Parathyroid adenoma (tissue), 2 donors: ENCODE data around the gene ARPC1B.

Source experiments
- H2AFZ ChIP-seq: fragments of 300-600 bp; sonication (generic); one replicate; pipeline ENCODE4 v1.7.0; 2017; ENCODE audit warnings: antibody characterized with exemption, mild to moderate bottlenecking
- H3K27ac ChIP-seq: fragments of 300-600 bp; sonication (generic); one replicate; pipeline ENCODE4 v1.7.0; 2017
- H3K27me3 ChIP-seq: fragments of 300-600 bp; sonication (generic); one replicate; pipeline ENCODE4 v1.7.0; 2017; ENCODE audit warnings: low read length; ENCODE audit not compliant: control insufficient read depth, insufficient read depth
- H3K36me3 ChIP-seq: fragments of 300-600 bp; sonication (generic); one replicate; pipeline ENCODE4 v1.7.0; 2017; ENCODE audit warnings: low read length; ENCODE audit not compliant: control insufficient read depth, insufficient read depth
- H3K4me1 ChIP-seq: fragments of 300-600 bp; sonication (generic); one replicate; pipeline ENCODE4 v1.7.0; 2017; ENCODE audit warnings: control low read depth
- H3K4me2 ChIP-seq: fragments of 300-600 bp; sonication (generic); one replicate; pipeline ENCODE4 v1.7.0; 2017; ENCODE audit warnings: low read length
- H3K4me3 ChIP-seq: fragments of 300-600 bp; sonication (generic); one replicate; pipeline ENCODE4 v1.7.0; 2017; ENCODE audit warnings: low read depth, low read length
- H3K79me2 ChIP-seq: fragments of 300-600 bp; sonication (generic); one replicate; pipeline ENCODE4 v1.7.0; 2017; ENCODE audit warnings: control low read depth
- H3K9ac ChIP-seq: fragments of 300-600 bp; sonication (generic); one replicate; pipeline ENCODE4 v1.7.0; 2017; ENCODE audit warnings: mild to moderate bottlenecking
- H3K9me3 ChIP-seq: fragments of 300-600 bp; sonication (generic); one replicate; pipeline ENCODE4 v1.7.0; 2017; ENCODE audit warnings: low read length; ENCODE audit not compliant: control insufficient read depth
- TF ChIP-seq, protein P1 (sequence below): fragments of 300-600 bp; sonication (generic); IDR thresholded peaks from one replicate; pipeline ENCODE4 v1.7.0; 2017; ENCODE audit warnings: antibody characterized with exemption, mild to moderate bottlenecking
- donor health status: primary hyperparathyroidism.

ARPC1B gene

DNA sequence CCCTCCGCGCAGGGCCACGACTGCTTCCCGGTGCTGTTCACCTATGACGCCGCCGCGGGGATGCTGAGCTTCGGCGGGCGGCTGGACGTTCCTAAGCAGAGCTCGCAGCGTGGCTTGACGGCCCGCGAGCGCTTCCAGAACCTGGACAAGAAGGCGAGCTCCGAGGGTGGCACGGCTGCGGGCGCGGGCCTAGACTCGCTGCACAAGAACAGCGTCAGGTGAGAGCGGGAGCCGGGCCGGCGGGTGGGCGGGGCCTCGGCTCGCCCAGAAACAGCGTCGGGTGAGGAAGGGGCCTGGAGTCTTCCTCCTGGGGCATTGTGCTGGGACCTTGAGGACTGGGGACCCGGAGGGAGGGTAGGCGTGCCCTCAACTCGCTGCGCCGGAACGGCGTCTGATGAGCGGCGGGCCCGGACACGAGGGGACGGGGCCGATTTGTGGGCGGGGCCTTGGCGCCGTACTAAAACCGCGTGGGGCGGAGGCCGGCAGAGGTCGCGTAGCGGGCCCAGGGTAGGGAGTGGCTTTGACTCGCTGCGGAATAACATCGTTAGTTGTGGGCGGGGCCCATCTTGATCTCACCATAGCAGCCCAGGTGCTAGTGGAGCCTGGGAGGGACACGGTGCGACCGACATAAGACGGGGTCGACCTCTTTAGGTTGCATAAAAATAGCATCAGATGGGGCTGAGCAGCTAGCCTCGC is 18.3 kb downstream of the ARPC1B start:
- H3K27me3 ChIP-seq, result no peaks in the 10 kb centered on the region
- H3K4me3 ChIP-seq, result peak overlapping the region; percentile 60
- H3K36me3 ChIP-seq, result no peaks in the 10 kb centered on the region

DNA sequence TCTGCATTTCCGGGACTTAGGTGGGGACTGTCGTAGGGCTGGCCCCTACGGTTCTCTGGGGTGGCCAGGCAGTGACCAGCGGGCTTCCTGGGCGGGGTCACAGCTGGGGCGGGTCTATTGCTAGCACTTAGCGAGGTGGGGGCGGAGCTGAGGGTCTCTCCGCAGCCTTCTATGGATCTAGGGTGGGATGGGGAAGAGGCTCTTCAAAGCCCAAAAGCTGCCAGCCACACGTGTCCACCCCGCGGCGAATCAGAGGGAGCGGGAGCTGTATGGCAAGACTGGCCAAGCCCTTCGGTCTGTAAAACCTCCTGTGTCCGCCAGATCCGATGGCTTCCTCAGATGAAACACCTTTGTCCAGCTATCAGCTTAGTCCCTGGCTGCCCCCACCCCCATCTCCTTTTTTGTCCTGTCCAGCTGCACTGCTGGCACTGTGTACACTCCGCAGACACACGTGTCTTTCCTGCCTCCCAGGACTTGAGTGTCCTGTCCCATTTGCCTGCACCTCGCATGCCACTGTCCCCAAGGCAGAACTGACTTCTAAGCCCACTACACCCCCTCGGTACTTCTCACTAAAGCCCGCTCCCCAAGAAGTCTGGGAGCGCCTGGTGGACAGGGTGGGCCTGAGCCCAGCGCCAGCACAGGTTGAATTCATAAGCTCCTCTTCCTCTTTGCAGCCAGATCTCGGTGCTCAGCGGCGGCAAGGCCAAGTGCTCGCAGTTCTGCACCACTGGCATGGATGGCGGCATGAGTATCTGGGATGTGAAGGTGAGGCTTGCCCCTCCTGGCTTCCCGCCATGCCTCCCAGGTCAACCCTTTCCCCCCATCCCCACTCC is 19.0 kb downstream of the ARPC1B start:
- H3K9me3 ChIP-seq, result no peaks in the 10 kb centered on the region
- no peaks in the 10 kb centered on the region for H3K36me3 ChIP-seq
- H3K79me2 ChIP-seq, result no peaks in the 10 kb centered on the region
- H3K27ac ChIP-seq, result peak overlapping the region; percentile 27
- H3K4me1 ChIP-seq, result peaks cover 5% of the 10 kb centered on the region
- no peaks in the 10 kb centered on the region for H3K27me3 ChIP-seq
- peak overlapping the region; percentile 97 for H2AFZ ChIP-seq
- TF ChIP-seq, protein P1, sequence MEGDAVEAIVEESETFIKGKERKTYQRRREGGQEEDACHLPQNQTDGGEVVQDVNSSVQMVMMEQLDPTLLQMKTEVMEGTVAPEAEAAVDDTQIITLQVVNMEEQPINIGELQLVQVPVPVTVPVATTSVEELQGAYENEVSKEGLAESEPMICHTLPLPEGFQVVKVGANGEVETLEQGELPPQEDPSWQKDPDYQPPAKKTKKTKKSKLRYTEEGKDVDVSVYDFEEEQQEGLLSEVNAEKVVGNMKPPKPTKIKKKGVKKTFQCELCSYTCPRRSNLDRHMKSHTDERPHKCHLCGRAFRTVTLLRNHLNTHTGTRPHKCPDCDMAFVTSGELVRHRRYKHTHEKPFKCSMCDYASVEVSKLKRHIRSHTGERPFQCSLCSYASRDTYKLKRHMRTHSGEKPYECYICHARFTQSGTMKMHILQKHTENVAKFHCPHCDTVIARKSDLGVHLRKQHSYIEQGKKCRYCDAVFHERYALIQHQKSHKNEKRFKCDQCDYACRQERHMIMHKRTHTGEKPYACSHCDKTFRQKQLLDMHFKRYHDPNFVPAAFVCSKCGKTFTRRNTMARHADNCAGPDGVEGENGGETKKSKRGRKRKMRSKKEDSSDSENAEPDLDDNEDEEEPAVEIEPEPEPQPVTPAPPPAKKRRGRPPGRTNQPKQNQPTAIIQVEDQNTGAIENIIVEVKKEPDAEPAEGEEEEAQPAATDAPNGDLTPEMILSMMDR, result no peak
- no peak overlapping the region for H3K9ac ChIP-seq
- peak overlapping the region; percentile 60 for H3K4me3 ChIP-seq
- peak overlapping the region; percentile 91 for H3K4me2 ChIP-seq

More for the DNA sequence above, 18.3 kb downstream of the ARPC1B start:
- Histone ChIP-seq H2AFZ (peak overlapping the region; percentile 97), H3K79me2 (no peaks in the 10 kb centered on the region), H3K4me2 (peak overlapping the region; percentile 91), H3K4me1 (peaks cover 5% of the 10 kb centered on the region), H3K9me3 (no peaks in the 10 kb centered on the region), H3K9ac (peak overlapping the region; percentile 43), H3K27ac (peak overlapping the region; percentile 27)
- TF ChIP-seq, protein P1, result no peak

DNA sequence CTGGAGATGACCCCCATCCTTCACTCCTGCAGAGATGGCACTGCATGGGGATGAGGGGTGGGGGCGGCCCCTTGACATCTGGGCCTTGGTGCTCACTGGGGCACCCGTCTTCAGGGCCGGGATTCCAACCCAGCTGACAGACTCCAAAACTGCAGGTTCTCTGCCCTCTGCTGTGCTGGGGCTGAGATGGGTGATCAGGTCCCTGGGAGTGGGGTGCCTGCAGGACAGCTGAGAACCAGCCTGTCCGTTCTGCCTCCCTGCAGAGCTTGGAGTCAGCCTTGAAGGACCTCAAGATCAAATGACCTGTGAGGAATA is 19.6 kb downstream of the ARPC1B start:
- Histone ChIP-seq H2AFZ (no peak overlapping the region), H3K9me3 (no peaks in the 10 kb centered on the region), H3K79me2 (no peaks in the 10 kb centered on the region), H3K9ac (no peak overlapping the region), H3K4me2 (no peak overlapping the region), H3K27me3 (no peaks in the 10 kb centered on the region), H3K4me3 (no peak overlapping the region), H3K4me1 (peaks cover 5% of the 10 kb centered on the region), H3K36me3 (no peaks in the 10 kb centered on the region), H3K27ac (no peak overlapping the region)
- TF ChIP-seq, protein P1, result no peak

DNA sequence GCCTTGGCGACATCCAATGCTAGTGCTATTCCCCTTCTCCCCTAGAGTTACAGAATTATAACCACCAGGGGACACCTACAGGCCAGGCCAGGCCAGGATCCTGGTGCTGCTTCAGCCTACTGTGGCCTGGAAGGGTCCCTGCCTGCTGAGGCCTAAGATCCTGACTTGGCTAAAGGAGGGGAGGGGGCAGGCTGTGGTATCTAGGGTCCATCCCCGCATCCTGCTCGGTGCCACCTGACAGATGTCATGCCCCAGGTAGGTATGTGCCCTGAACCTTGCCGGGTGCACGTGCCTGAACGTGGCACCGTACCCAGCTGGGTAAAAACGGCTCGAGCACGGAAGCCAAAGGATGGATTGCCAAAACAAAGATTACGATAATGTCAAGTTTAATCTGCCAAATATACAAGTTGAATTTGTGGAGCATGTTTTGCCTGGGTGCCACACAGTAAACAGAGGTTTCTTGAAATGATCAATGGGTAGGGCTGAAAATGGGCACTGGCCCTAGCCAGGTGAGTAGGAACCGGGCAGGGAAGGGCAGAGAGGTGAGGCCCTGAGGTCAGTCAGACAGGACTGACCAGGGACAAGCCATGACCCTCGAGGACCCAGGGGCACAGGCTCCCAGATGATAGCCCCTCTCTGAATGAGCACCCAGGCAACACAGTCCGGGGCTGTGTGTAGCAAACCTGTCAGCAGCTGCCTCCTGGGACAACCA is 21.2 kb downstream of the ARPC1B start:
- no peak overlapping the region for H3K4me2 ChIP-seq
- H3K4me1 ChIP-seq, result peaks cover 5% of the 10 kb centered on the region
- TF ChIP-seq, protein P1, result no peak
- no peaks in the 10 kb centered on the region for H3K79me2 ChIP-seq
- H2AFZ ChIP-seq, result no peak overlapping the region
- no peaks in the 10 kb centered on the region for H3K9me3 ChIP-seq
- no peak overlapping the region for H3K27ac ChIP-seq
- no peaks in the 10 kb centered on the region for H3K27me3 ChIP-seq
- H3K9ac ChIP-seq, result no peak overlapping the region
- no peak overlapping the region for H3K4me3 ChIP-seq
- no peaks in the 10 kb centered on the region for H3K36me3 ChIP-seq
